DMS114 treated with DMSO at 0.1 percent for 48 hours (cell line): ENCODE data around the gene OR52H1.
"Not testable (repeated sequence)": the region's sequence is repeated elsewhere in the genome, so short reads cannot be mapped to it uniquely, and the experiment has no call there.

ENCODE experiments used
- DNase-seq: peaks from one replicate; lab custom pipeline; 2025; ENCODE audit not compliant: unreplicated experiment; lab: John Stamatoyannopoulos, UW

The OR52H1 gene

DNA sequence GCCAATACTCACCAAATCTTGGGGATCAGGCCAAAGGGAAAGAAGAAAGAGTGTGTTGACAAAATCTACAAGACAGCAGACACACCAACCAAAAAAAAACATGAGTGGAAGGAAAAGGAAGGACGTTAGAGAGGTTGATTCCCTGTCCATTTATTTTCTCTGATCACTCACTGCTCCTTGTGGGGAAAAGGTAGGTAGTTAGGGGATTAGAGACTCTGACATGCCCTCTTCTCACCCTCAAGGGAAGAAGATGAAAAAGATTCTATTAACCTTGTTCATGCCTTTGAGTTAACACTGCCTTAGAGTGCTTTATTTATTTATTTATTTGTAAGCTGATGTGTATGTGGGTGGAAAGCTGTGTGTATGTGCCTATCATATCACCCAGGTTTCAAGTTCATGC, at the start of gene OR52H1:
Gene OR52H1, minus strand, starts transcription at position 101 of the 400 bp plus-strand sequence. CDS start 3,035 bp downstream, outside the sequence.
- DNase-seq: no peak

DNA sequence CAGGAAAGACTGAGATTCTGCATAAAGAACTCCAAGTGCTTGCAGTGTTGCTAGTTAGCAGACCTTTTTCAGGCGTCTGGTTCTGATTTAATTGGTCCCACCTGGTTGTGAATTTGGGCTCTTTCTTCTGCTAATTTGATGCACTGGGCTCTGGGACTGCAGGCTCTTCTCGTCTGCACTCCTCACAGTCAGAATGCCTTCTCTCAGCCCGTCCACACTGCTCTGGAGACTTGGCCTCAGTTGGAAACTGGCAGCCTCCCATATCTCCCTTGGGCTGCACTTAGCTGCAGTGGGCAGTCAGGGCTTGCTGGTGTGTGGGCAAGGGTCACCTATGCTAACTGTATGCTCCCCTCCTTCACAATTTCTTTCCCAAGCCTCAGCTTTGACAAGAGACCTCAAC, 49.6 kb upstream of the OR52H1 start:
- no peak for DNase-seq

DNA sequence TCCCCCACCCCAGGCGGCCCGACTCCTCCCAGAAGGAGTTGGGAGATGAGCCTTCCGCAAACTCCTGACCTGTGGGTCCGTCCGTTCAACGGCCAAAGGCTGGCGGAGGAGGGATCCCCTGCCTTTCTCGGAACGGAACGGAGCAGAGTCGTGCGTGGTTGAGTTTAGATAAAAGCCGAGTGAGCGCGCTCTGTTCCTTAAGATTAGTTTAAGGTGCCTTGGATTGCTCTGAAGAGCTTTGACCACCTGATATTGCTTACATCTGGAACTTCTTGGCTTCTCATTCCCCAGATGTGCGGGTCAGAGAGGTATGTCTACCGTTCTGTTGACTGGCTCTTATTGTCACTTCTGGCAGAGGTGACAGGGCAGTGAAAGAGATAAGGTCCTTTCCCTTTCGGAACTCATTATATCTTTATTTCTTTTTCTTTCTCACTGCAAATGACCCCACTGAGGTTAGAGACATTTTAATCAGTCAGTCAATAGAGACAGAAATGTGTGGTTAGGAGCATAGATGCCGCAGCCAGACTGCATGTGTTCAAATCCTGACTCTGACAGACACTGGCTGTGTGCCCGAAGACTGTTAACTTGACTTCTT, 48.4 kb upstream of the OR52H1 start, which contains the start of gene TRIM6:
Gene TRIM6, plus strand, starts transcription at position 31 of the 595 bp plus-strand sequence. Its CDS starts 261 bp downstream, at position 292.
- no peak for DNase-seq

DNA sequence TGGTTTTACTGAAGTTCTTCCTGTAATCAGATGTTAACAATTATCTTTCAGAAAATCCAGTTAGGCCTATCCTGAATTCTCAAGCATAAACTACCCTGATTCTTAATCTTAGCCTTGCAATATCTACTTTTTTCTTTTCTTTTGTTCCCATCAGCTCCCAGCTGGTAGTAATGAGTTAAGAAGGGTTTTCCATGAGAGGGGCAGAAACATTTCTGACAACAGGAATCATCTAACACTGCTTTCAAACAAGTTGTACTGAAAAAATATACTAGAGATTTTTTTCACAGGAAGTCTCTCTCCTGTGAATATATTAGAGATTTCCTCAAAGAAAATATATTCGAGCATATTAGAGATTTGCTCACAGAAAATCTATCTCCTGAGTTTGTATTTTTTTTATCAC, 44.8 kb upstream of the OR52H1 start:
- DNase-seq: no peak

DNA sequence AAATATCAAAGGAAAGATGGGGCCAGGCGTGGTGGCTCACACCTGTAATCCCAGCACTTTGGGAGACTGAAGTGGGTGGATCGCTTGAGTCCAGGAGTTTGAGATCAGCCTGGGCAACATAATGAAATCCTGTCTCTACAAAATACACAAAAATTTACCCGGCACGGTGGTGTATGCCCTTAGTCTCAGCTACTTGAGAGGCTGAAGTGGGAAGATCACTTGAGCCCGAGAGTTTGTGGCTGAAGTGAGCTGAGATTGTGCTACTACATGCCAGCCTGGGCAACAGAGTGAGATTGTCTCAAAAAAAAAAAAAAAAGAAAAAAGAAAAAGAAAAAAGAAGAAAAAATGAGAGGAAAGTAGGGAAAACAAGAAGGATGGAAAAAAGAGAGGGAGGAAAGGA, 44.3 kb upstream of the OR52H1 start:
- DNase-seq: no peak

DNA sequence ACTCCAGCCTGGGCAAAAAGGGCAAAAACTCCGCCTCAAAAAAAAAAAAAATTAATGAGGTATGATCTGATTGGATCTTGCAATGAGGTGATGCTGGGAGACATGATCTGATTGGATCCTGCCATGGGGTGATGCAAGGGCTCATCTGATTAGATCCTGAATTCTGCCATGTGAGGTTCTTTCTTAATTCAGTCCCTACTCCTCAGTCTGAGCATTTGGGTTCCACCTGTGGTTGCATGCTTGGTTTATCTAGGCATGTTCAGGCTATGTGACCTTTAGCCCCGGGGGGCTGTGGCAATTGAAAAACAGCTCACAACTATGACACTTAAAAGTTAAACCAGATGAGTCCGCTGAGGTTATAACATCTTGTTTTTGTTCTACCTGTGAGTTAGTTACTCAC, 43.3 kb upstream of the OR52H1 start:
- no peak for DNase-seq

DNA sequence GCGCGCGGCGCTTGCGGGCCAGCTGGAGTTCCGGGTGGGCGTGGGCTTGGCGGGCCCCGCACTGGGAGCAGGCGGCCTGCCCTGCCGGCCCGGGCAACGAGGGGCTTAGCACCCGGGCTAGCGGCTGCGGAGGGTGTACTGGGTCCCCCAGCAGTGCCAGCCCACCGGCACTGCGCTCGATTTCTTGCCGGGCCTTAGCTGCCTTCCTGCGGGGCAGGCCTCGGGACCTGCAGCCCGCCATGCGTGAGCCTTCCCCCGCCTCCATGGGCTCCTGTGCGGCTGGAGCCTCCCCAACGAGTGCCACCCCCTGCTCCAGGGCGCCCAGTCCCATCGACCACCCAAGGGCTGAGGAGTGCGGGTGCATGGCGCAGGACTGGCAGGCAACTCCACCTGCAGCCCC, 41.6 kb upstream of the OR52H1 start:
- DNase-seq: not testable (repeated sequence)

DNA sequence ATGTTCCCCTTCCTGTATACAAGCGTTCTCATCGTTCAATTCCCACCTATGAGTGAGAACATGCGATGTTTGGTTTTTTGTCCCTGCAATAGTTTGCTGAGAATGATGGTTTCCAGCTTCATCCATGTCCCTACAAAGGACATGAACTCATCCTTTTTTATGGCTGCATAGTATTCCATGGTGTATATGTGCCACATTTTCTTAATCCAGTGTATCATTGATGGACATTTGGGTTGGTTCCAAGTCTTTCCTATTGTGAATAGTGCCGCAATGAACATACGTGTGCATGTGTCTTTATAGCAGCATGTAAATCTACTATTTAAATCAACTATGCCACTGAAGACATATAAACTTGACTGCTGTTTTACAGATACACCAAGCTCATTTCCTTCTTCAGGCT, 36.1 kb upstream of the OR52H1 start:
- DNase-seq: not testable (repeated sequence)

DNA sequence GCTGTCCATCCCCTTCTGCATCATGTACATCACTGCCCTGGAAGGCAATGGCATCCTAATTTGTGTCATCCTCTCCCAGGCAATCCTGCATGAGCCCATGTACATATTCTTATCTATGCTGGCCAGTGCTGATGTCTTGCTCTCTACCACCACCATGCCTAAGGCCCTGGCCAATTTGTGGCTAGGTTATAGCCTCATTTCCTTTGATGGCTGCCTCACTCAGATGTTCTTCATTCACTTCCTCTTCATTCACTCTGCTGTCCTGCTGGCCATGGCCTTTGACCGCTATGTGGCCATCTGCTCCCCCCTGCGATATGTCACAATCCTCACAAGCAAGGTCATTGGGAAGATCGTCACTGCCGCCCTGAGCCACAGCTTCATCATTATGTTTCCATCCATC, 32.7 kb upstream of the OR52H1 start:
- DNase-seq: no peak

DNA sequence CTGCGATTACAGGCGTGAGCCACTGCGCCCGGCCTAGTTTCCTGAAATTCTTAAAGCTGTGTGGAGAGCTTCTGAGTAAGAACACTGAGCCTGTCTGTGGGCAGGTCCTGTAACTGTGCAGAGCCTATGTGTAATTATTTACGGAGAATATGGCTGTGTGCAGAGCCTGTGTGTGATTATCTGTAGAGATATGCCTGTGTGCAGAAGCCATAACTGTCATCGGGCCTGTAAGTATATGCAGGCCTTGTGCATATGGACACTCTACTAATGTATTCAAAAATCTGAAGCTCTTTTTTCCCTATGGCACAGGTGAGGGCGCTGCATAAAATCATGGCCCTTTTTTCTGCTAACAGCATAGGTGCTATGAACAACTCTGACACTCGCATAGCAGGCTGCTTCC, 32.2 kb upstream of the OR52H1 start, which contains the start of gene OR52B6:
Gene OR52B6, plus strand, starts transcription at position 301 of the 400 bp plus-strand sequence. Its CDS starts 0 bp downstream, at position 301.
- DNase-seq: no peak

DNA sequence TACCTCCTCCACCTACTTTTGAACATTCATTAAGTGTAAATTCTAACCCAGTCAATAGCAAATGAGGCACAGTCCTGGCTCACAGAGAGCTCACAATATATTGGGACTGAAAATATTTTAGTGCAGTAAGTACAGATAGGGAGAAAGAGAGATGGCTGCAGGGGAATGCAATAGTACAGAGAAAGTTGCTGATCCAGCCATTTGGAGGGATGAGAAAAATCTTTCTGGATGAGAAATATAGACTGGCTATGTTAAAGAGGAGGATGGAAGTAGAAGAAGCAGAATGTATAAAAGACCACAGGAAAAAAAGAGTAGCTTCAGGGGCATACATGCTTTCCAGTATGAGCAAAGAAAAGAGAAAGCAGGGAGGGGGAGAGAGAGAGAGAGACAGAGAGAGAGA, 28.8 kb upstream of the OR52H1 start:
- DNase-seq: no peak

DNA sequence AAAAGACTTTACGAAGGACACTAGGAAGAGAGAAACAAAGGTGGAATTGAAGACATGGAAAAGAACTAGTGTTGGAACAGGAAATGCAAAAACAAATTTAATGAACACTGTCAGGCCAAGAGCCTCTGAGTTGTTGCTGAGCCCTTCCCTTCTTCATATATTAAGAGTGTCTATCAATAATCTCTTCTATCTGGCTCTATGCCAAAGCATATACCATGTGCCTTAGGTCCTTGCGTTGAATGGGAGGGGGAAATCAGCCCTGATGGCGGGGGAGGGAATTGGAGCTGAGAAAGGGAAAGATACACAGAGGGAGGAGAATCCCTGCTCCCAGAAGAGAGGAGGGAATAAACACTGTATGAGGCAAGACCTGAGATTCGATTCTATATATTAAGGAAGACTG, 26.8 kb upstream of the OR52H1 start:
- DNase-seq: no peak

DNA sequence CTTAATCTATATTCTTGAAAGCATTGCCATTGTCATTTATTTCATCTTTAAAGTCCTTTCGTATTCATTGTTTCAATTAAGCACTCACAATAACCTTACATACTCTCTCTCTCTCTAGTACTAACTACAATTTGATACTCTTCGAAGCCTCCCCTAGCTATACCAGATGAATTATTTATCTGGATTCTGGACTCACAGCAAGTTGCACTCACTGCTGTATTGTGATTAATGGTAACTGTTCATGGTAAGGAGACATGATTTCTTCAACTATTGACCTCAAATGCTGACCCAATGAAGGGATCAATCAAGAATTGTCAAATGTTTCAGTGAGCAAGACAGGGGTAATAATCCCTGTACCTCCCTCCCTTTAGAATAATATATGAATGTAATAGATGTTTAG, 26.3 kb upstream of the OR52H1 start:
- DNase-seq: no peak

DNA sequence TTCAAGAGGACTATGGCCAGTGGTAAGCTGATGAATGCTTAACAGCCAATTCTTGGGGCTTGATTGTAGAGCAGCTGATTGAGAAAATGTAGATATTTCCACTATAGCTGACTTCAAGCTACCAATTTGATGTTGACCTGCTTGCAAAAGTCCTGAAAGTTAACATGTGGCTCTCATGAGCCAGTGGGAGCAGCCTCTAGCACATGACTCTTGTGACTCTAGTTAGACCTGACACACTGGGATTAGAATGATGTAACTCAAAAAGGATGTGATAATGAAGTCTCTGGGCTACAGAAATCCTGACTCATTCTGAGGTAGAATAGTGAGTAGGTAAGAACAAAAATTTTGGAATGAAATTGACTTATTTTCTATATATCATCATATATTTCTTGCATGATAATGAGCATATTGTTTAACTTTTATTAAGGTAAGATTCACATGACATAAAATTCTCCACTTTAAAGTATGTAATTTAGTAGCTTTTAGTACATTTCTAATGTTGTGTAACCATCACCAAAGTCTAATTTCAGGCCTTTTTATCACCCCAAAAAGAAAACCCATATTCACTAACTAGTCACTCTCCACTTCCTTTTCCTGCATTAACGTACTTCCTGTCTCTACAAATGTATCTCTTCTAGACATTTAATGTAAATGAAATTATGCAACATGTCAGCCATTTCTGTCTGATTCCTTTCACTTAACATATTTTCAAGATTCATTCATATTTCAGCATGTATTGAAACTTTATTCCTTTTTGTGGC, 16.1 kb upstream of the OR52H1 start:
- no peak for DNase-seq

DNA sequence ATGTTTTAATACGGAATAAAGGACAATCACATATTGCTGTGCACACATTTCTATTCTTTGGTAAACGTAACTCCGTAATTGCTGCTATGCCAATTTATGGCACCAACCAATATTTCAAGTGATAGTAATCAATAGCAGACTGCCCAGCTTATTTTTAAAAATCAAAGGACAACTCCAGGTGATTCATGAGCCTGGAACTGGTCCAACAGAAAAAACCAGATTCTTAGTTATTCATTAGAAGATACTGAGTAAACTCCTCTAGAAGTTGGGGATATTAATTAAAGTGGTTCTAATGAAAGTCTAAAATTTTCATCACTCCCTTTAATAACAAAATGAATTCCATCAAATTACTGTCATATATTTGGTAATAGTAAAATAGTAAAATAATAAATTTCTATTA, 9.4 kb upstream of the OR52H1 start:
- DNase-seq: no peak

DNA sequence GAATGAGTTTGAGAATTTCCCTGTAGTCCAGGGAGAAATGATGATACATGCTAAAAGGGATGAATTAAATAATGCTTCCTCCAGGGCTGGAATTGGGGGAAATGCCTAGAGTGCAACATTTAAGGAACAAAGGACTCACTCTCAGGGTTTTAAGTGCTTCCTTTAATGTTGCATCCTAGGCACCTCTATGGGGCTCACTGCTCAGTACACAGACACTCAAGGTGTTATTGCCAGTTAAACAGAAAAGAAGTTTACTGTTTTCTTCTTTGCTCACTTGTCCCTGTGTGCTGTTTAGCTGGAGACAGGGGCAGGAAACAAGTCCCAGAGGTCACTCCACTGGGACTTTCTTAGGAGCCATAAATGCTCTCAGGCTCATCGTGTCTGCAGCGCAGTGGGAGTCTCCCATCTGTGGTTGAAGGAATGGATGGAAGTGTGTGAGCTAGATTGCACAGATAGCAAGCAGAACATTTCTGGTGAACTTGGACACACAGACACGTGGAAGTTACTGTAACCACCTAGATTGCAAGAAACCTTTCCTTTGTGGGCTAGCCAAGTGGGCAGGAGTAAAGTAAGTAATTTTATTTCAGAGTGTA, 8.4 kb upstream of the OR52H1 start:
- DNase-seq: no peak

DNA sequence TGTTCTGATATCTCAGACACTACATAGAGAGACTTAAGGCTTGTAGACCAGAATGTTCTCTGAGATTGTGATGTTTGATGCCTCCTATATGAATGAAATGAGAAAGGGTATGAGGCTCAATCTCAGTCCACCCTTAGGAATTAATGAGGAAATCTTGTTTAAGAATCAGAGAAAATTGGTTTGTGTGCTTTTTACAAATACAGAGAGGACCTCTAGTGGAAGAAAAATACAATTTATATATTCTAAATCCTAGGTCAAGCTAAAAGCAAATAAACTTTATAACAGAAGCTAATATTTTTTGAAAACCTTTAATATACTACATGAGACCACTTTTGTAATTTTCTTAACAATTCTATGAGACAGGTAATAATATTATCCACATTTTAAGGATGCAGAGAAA, 5.0 kb upstream of the OR52H1 start:
- DNase-seq: no peak

DNA sequence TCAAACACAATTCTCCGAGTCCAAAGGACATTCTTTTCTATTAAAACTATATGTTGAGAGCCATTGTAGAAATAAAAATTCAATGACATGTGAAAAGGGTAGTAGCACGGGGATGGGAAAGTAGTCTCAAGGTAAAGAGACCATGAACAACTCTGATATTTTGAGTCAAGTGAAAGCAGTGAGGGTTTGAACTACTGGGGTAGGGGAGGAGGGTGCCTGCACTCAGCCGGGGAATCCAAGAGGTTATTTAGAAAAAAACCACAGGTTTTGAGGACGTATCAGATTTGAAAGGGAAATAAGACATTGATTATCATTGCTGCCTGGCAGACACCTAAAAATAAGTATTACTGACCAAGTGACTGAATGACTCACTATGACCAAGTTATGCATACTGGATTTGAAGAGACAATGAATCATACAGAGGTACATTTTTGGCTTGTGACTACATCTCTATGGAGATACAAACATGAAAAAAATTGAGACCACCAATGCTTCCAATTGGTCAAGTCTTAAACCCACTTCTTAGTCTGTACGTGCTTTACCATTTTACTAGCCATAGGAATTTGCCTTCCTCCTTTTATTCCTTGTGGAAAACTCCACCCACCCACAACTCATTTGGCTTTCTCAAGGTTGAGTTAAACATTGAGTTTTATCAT, 2.2 kb upstream of the OR52H1 start:
- no peak for DNase-seq

DNA sequence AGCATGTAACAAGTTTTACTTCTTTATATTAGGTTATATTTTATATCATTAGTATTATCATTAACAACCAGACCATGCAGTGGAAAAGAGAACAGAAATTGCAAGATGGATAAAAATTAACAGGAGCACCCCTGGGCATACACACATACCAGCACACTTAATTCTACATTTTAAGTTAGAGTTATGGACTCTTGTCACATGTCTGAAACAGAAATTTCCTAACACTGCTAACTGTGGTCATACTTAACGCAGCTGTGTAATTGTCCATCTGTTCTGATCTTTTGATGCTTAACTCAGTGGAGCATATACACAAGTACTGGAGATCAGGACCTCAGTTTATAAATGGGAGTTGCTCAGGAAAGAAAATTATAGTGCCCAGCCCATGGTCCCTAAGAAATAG, 358 bp downstream of the OR52H1 start:
- no peak for DNase-seq

DNA sequence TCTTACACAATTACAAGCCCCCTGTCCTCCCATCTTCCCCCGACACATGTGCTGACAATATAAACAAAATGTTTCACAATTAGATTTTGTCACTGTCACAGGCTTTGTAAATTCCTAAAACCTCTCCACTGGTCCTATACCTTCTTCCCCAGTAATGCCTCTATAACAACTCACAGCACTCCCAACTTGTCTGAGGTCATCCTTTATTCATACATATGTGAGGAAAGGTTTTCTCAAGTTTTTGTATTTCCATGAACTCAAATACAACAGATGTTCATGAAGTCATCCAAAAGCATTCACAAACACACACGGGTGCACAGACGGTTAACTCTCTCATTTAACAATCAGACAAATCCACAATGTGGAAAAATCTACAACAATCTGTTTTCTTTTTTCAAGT, 1.9 kb downstream of the OR52H1 start:
- no peak for DNase-seq

DNA sequence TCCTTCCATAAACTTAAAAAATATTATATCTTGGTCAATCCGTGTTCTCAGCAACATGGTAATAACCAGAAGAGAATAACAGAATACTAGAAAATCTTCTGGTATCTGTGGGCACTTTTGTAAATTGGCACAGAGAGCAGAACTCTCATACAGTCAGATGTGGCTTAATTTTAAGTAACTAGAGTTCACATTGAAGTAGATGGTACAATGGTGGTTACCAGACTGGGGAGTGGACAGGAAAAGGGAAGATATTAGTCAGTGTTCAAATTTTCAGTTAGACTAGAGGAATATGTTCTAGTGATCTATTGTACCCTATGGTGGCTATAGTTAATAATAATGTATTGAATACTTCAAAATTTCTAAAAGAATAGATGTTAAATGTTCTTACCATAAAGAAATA, 6.9 kb downstream of the OR52H1 start:
- DNase-seq: no peak

DNA sequence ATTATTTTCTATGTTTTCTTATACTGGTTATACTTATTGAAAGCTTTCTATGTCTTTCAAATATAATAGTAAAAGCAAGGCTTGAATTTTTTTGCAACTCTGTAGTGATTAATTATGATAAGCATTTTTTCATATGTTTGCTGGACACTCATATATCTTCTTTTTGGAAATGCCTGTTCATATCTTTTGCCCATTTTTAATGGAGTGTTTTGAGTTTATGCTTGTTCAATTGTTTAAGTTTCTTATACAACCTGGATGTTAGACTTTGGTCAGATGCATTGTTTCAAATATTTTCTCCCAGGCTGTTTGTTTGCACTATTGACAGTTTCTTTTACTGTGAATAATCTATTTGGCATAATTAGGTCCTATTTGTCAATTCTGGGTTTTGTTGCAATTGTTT, 11.9 kb downstream of the OR52H1 start:
- no peak for DNase-seq
